Metanephros (tissue), 1 donor: ENCODE measurements around the gene LYZL1. TPM values are rescaled to one million over a fixed set of nuclear protein-coding genes. Genes with fewer than 3 reads are reported as not detected.

Source experiments
- total RNA-seq: library from RNA; depleted of rRNA; stranded (reverse); fragments of >200 nt; gene quantifications from one replicate; pipeline ENCODE4 v1.2.3, GENCODE V29; 2014

The LYZL1 gene
- total RNA-seq: not detected

DNA sequence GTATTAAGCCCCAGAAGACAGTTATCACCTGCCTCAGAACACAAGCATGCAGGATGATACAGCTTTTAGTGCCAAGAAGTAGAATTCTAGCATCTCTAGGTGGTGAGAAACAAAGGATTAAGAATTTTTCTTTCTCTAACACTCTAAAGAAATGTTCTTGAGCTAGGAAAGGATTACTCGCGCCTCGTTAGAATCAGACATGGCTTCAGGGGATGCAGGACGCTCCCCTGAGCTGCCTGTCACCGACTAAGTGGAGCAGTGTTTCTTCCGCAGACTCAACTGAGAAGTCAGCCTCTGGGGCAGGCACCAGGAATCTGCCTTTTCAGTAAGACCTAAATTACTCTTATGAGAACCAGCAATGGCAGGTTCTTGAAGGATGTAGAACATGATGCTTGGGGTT is at the start of gene LYZL1:
Gene LYZL1 (plus strand): TSS at position 165 of the 400 bp plus-strand sequence. CDS start 2,798 bp downstream, outside the sequence.

